Middle frontal gyrus (tissue), 1 donor: ENCODE measurements around the gene SORCS3.

ENCODE experiments used
- DNase-seq: peaks from one replicate; pipeline ENCODE4 v3.0.0-alpha.2; 2015; ENCODE audit warnings: low spot score; ENCODE audit errors: extremely low spot score

Gene SORCS3

GRCh38 chr10:105170521-105170920 lies 529.4 kb downstream of the SORCS3 start:
- DNase-seq = no peak

- no peak for DNase-seq
Measured at GRCh38 chr10:105171945-105172344, 530.9 kb downstream of the SORCS3 start.

DNA sequence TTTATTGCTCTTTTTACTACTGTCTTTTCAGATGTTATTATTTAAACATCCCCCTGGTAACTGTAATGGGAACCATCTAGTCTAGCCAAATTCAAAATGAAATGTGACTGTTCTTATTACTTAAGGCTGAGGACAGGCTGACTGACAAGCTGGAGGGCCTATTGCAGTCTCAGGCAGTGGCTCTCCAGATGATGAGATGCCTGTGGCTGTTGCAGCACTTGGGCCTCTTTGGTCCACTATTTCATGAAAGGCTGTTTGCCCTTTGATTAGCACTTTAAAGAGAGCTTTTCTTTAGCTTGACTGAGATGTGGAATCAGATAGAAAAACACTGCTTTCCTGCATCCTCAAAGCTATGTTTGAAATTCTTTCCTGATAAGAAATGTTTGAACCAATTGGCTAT lies 540.5 kb downstream of the SORCS3 start:
- no peak for DNase-seq

GRCh38 chr10:105183536-105183935 lies 542.4 kb downstream of the SORCS3 start:
- DNase-seq = no peak

GRCh38 chr10:105185161-105185560 lies 544.1 kb downstream of the SORCS3 start:
- DNase-seq = no peak

DNA sequence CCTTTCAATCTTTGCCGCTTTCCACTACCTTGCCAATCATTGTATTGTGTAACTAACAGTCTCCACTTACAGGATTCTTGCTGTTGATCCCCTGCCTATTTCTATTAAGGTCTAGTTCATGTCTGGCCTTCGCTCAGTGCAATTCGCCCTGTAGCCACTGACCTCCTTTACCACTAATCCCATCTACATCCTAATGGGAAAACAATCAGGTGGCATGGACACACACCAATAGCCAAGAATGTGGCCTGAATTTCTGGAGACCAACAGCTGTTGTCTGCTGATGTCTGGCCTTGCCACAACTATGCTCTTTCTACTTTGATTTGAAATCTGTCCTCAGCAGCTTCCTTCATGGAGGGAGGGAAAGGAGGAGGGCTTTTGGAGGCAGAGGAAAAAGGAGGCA lies 546.2 kb downstream of the SORCS3 start:
- DNase-seq = no peak

DNA sequence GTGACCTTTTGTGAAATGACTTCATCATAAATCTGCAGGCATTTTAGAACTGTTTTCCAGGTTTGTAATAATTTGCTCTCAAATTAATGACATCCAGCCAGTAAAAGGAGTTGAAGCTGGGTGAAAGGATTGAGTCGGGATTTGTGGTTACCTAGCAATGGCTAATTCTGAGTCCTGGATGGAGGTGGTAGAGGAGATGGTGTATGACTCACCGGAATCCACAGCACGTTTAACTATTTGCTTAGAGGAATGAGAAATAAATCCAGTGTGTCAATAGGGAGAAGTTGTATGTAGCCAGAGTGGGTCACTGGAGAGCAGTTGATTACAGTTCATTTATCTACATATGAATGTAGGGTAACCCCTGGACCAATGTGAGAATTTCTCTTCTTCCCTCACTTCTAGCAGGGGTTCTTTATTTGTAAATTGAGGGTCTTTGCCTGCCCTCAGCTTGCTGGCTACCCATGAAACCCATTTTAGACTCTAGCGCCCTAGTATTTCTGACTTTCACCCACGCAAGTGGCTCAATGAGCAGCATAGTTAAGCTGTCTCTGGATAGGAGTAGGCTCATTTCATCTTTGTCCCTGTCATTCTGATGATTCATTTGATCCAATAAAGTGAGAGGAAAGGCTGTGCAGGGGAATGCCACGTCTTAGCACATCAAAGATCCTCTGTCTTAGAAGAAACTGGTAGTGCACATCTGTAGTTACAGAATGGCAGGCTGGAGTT lies 547.8 kb downstream of the SORCS3 start:
- DNase-seq = no peak

DNA sequence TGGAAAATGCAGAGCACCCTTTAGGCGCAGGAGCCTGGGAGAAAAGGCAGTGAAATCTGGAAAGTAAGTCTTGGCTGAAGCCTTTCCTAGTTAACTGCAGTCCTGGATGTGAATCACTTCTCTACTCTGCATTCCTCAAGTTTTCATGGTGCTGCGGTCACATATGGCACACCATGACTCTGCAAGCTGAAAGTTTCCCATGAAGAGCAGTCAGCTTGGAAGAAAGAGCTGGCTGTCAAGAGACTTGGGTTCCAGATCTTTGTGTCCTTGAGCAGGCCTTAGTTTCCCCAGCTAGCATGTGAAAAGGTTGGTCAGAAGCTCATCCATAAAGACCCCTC lies 548.3 kb downstream of the SORCS3 start:
- no peak for DNase-seq

DNA sequence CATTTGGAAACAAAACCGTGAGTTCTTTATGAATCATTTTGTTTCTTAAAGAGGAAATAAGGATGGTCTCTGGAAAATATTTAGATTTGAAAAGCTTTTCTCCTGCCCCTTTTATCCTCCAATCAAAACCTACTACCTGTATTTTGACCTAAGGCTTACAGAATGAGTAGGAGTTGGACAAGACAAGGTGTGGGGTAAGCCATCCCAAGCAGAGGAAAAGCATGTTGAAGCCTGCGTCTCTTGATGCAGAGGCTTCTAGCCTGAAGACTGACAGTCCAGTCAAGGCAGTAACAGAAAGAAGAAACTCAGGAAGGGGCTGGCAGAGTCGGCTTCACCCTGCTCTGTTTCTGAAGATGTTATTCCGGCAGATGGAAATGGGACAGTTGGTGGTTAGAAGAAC lies 551.1 kb downstream of the SORCS3 start:
- DNase-seq = no peak

GRCh38 chr10:105192861-105193260 lies 551.8 kb downstream of the SORCS3 start:
- DNase-seq = no peak

DNA sequence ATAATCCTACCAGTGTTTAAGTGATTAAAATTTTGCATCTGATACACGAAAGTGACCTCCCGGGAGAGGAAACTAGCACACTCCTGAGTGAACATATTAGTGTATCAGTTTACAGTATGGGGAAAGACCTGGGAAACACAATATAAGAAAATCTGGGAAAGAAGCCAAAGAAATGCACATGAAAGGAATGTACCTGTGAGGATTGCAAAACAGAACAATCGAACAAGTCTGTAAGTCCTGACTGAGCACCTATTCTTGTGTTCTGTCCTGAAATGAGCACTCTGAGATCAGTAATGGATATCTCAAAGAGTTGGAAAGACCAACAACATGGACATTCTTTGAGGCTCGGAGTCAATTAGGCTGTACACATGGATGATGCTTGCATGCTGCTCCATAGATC lies 554.7 kb downstream of the SORCS3 start:
- DNase-seq = no peak

DNA sequence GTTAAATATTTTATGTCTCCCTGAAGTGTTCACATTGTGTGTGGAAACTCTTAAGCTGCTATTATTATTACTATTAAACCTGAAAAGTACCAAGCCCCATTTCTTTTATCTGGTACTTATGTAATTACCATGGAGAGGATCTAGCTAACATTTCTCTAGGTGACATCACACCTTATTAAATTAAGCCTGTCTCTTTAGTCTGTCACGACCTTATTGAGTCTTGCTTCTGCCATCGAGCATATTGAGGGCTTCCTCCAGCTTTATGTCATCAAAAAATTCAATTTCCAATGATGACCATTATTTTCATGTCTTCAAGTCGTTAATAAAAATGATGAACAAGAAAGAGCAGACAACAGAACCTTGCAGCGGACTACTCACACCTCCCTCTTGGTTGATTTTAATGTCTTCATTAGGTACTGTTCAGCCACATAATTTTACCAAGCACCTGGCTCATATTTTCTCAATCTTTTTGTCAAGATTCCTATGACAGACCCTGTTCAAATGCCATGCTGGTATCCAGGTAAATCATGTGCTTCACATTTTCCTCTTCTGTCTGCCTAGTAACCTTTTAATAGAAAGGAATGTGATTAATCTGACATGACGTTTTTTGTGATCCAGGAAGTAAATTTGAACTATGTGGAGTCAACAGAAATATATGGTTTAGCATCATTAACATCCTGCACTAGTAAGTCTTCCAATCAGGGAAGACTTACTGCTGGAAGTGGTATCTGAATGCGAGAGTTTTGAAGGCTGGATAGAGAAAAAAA lies 556.7 kb downstream of the SORCS3 start:
- no peak for DNase-seq

DNA sequence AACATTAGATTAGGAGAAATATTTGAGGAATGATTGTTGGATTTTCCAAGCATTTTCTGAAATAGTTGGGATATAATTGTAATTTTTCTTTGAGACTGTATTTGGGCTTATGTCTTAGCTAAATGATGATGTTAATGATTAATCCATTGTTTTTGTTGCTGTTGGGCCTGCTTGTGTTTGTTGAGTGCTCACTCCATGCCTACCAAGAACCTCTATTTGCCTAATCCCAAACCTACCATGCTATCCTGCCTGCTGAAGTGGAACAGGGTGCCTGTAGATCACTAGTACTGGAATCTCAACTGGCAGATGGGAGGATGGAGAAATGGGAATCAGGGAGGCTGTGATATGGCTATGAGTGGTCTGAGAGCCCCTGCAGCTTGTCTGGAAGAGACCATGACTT lies 565.5 kb downstream of the SORCS3 start:
- no peak for DNase-seq

GRCh38 chr10:105207476-105207995 lies 566.4 kb downstream of the SORCS3 start:
- DNase-seq = no peak

GRCh38 chr10:105210546-105210945 lies 569.5 kb downstream of the SORCS3 start:
- no peak for DNase-seq

DNA sequence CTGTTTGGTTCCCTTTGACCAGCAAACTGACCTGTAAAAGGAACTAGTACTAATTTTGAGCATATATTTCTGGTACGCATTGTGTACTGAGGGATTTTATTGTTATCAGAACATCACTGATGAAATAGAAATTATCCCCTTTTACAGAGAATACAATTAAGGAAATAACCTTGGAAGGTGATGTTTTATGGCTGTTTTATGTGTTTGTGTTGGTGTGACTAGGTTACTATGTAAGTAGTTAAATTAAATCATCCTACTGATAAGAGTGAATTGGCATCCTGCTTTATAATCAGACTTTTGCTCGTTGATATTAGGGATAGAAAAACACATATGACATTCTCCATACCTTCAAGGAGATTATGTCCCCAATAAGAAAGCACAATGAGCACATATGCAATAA lies 596.6 kb downstream of the SORCS3 start:
- no peak for DNase-seq

DNA sequence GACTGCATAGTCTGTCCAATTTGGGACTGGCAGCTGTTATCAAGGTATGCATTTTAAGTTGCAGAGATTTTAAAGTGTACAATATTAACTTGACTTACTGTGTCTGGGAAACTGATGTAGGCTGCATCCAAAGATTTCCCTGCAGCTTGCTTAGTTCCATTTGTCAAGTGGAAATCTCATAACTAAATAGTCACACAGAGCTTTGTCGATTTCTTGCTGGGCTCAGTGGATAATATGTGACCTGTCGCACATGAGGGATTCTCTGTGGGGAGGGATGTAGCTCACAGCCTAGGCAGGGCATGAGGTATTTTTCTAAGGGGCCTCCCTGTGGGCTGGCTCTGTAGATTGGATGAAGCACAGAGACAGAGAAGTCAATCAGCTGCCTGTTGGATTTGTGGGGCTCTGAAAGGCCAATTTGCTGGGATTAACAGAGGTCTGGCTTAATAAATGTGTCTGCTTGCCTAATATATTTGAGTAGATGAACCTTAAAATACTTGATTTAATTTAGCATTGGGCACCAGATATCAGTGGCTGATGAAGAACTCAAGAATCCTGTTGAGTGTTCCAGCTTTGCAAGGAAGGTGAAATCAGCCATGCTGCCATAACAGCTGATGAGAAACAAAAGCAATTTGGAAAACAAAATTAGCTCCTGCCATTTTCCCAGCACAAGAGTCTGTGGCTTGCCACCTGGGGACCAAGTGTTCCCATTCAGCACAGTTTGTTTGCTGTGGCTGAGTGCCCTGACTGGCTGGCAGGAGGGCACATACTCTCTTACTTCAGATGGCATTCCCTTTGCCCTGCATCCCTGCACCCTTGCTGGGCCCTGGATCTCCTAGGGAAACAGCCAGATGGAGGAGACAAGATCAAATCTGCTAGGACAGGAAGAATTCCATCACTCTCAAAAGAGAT lies 598.5 kb downstream of the SORCS3 start:
- DNase-seq = no peak

DNA sequence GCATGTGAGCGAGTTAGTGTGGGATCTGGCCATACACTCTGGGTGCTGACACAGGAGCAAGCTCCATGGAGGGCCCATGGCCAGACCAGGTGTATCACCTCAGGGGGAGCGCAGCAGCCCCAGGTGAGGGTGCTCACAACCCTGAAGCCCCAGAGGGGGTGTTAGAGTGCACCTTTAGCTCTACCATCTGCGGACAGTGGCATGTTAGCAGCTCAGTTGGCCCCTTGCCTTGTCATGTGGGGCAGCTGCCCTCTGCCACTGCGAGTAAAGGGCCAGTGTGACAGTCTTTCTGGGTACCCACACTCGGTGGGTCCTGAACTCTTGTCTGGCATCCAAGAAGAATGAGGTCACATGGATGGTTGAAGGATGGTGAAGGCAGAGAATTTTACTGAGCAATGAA lies 600.2 kb downstream of the SORCS3 start:
- no peak for DNase-seq

- no peak for DNase-seq
Measured at GRCh38 chr10:105243381-105243780, 602.3 kb downstream of the SORCS3 start.

- DNase-seq = no peak
Measured at GRCh38 chr10:105243825-105244224, 602.7 kb downstream of the SORCS3 start.

DNA sequence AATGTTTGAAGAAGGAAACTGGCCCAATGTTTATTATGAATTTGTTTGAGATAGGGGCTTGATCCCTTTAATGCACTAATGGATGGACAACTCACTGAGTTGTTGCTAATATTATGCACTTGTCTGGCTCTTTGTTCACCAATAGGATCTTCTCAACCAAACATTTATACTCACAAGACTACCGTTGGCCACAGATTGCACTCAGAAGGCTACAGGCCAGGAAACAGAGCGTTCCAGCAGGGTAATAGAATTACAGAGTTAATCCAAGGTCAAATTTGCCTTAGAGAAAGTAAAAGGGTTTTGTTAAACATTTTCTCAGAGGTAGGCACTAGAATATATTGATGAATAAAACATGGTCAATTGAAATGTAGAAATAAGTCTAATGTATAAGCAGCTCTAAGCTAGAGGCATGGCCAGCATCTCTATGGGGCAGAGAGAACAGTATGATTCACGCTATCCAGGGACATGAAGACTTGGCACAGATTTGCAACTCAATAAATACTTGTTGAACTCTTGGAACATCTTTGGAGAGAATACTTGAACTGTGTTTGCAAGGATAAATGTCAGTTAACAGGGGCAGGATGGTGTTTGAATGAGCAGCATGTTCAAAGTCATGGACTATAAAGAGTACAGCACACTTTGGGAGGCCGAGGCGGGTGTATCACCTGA lies 606.9 kb downstream of the SORCS3 start:
- no peak for DNase-seq
